Esophagus (tissue), 2 donors: Measurements from ENCODE around the gene ARSG. TPM values are rescaled to one million over a fixed set of nuclear protein-coding genes. Genes with fewer than 3 reads are reported as not detected.

Experiments used
- H3K27ac ChIP-seq, 2 donors: one replicate each; pipeline ENCODE4 v1.5.1; 2013; ENCODE audit warnings: low read depth in 2 of 2, mild to moderate bottlenecking in 2 of 2, inconsistent platforms in 1 of 2, low read length in 1 of 2, moderate library complexity in 1 of 2
- H3K27me3 ChIP-seq, 2 donors: one replicate each; pipeline ENCODE4 v1.6.1; 2013; ENCODE audit warnings: low read length in 2 of 2, control low read depth in 1 of 2, mild to moderate bottlenecking in 1 of 2; ENCODE audit not compliant: insufficient read depth in 2 of 2, control insufficient read depth in 1 of 2
- H3K36me3 ChIP-seq, 2 donors: one replicate each; pipeline ENCODE4 v1.6.1; 2013; ENCODE audit warnings: low read length in 1 of 2; ENCODE audit not compliant: control insufficient read depth in 2 of 2, insufficient read depth in 2 of 2
- H3K4me1 ChIP-seq, 2 donors: one replicate each; pipeline ENCODE4 v1.6.1; 2013; ENCODE audit warnings: low read length in 1 of 2; ENCODE audit not compliant: control insufficient read depth in 2 of 2, insufficient read depth in 2 of 2
- H3K4me3 ChIP-seq, 2 donors: one replicate each; pipeline ENCODE4 v1.5.1; 2013; ENCODE audit warnings: low read length in 2 of 2, mild to moderate bottlenecking in 2 of 2, low read depth in 1 of 2, moderate library complexity in 1 of 2
- H3K9me3 ChIP-seq, 2 donors: one replicate each; pipeline ENCODE4 v1.6.1; 2013; ENCODE audit warnings: mild to moderate bottlenecking in 2 of 2, low read depth in 1 of 2, low read length in 1 of 2, moderate library complexity in 1 of 2; ENCODE audit not compliant: control insufficient read depth in 2 of 2, insufficient read depth in 1 of 2
- WGBS, 2 donors: extraction: QIAGEN DNeasy Blood & Tissue Kit; methylation state at CpG; one replicate each; pipeline ENCODE4 v1.1.7; 2013; 5-methylcytosine and 5-hydroxymethylcytosine counted together
- polyA plus RNA-seq, 2 donors: library from polyadenylated mRNA; stranded (reverse); fragments of 200-250 nt; gene quantifications; one replicate each; pipeline ENCODE4 v1.2.3, GENCODE V29; 2013
- donor health status: healthy with polysubstance abuse.
- donor health status: Bipolar disorder and iron deficiency.

ARSG gene
- polyA plus RNA-seq, 2 donors, result 2.8 to 3.5 TPM

DNA sequence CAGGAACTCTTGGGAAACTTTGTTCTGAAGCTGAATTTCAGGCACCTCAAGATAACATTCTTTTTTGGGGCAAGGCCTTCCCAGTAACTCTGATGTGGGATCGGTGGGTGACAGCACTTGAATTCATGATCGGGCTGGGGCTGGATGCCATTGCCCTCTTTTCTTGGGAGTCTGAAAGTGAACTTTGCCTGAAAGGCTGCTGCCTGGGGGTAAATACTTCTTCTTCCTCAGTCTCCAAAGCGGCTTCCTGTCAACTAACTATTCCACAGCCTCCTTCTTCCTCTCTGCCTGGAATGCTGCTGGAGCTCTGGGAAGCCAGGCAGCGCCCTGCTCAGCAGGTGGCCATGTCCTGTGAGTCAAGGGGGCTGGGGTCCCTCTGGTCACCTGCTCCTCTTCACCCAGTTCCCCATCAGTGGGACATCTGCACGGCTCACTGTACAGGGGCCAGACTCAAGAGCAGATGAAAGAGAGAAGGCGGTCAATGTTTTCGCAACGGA, 86.5 kb downstream of the ARSG start:
- H3K9me3 ChIP-seq, result no peaks in the 10 kb centered on the region
- no peak overlapping the region for H3K4me3 ChIP-seq
- no peaks in the 10 kb centered on the region for H3K27me3 ChIP-seq
- no peaks in the 10 kb centered on the region for H3K36me3 ChIP-seq
- peaks cover 0 to 2% of the 10 kb centered on the region in 2 donors for H3K4me1 ChIP-seq
- WGBS, 2 donors, result 64 to 74% methylated on average over 8 of the region's 8 CpGs
- peak overlapping the region; percentile 85 to 90 for H3K27ac ChIP-seq

DNA sequence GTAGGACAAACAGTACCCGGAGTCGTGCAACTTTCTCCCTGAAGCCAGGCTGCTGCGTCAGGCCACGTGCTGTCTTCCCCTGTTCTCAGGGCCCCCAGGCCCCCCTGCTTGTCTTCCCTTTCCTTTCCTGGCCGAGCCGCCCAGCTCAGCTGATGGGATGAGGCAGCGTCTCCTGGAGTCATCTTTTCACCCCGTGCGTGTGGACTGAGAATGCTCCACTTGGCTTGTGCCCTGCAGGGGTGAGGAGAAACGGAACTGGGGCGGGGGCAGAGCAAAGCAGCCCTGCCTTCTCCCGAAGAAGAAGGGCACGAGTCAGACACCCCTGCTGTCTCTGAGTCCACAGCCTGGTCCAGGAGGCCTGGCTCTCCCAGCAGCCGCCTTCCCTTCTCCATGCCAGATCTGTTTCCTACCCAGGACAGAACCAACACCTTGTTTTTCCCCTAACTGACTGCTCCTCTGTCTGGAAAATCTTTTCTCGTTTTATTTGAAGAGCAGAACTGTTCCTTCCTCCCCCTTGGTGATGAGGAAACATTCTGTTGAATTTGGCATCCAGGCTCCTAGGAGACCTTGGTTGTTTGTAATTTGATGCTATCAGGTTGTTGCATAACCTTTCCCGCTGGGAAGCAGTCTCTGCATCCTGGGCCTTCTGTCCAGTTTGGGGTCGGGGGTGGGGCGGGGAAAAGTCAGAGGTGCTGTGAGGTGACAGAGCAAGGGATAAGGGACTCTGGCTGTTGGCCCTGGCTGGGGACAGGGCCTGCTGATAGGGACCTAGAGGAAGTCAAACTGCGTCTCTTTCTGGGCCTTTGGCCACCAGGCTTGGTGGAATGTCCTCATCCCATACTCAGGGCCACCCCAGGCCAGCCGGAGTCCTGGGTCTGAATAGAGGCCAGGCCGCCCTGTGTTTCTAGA, 87.2 kb downstream of the ARSG start:
- whole genome bisulfite sequencing, 2 donors, result 38 to 46% methylated on average over 21 of the region's 21 CpGs
- no peaks in the 10 kb centered on the region for H3K9me3 ChIP-seq
- peak overlapping the region; percentile 85 to 90 for H3K27ac ChIP-seq
- no peaks in the 10 kb centered on the region for H3K36me3 ChIP-seq
- no peaks in the 10 kb centered on the region for H3K27me3 ChIP-seq
- no peak overlapping the region for H3K4me3 ChIP-seq
- H3K4me1 ChIP-seq, result peaks cover 0 to 2% of the 10 kb centered on the region in 2 donors

DNA sequence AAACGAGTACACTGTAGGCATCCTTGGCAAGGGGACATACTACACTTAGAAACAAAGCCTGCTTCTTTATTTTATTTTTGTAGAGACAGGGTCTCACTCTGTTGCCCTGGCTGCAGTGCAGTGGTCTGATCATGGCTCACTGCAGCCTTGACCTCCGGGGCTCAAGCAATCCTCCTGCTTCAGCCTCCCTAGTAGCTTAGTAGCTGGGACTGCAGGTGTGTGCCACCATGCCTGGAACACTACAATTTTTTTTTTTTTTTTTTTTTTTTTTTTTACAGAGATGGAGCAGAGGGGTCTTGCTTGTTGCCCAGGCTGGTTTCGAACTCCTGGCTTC, 87.8 kb downstream of the ARSG start:
- no peaks in the 10 kb centered on the region for H3K27me3 ChIP-seq
- H3K4me1 ChIP-seq, result peaks cover 0 to 2% of the 10 kb centered on the region in 2 donors
- peak overlapping the region; percentile 85 for H3K27ac ChIP-seq
- H3K4me3 ChIP-seq, result no peak overlapping the region
- H3K9me3 ChIP-seq, result no peaks in the 10 kb centered on the region
- 83% methylated on average over 3 of the region's 3 CpGs for WGBS, 2 donors
- H3K36me3 ChIP-seq, result no peaks in the 10 kb centered on the region

DNA sequence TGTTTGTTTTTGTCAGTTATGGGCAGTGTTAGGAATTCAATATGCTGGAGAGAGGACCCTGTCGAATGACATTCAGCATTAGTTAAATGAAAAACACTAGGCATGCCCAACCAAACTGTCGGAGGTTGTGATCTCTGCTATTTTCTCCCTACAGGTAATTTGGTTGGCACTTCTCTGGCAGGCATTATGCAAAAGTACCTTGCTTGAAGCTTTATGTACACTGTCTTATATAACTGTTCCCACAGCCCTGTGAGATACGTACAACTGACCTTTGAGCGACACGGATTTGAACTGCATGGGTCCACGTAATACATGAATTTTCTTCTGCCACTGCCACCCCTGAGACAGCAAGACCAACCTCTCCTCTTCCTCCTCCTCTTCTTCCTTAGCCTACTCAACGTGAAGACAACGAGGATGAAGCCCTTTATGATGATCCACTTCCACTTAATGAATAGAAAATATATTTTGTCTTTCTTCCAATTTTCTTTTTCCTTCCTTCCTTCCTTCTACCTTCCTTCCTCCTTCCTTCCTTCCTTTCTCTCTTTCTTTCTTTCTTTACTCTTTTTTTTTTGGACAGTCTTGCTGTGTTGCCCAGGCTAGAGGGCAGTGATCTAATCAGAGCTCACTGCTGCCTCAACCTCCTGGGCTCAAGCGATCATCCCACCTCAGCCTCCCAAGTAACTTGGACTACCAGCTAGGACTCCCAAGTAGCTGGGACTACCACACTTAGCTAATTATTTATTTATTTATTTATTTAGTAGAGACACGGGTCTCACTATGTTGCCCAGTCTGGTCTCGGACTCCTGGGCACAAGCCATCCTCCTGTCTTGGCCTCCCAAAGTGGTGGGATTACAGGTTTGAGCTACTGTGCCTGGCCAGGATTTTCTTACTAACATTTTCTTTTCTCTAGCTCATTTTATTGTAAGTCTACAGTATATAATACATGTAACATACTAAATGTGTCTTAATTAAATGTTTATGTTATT, 88.7 kb downstream of the ARSG start:
- WGBS, 2 donors, result 88 to 92% methylated on average over 11 of the region's 11 CpGs

DNA sequence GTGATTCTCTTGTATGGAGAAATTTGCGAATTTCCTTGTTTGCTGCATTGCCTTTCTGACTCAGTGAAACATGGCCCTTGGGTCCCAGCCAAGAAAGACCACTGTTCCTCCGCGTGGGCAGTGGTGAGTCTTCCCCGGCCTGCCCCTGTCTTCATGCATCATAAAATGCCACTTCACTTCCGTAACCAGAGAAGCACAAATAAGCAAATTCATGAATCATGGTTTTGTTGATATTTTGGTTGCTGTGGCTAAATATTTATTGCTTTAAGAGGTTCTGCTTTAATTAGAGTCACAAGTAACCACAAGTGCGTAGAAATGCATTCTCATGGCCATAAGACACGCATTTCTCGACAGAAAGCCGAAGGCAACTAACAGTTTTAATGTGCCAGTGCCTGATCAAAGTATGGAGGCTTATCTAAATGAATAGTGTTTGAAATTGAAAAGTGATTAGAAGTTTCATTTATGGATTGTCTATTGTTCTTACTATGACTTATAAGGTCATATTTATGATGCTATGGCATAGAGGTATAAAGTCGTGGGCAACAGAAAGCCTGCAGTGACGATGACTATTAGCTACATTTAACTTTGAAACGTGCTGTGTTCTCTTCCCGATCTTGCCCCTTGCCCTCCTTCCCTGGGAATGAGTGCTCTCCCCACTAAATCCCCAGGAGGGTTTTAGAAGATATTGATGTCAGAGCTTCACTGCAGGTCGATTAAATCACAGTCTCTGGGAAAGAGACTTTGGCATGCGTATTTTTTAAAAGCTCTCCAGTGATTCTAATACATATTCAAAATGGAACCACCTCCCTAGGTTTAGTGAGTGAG, 90.0 kb downstream of the ARSG start:
- Histone ChIP-seq H3K27me3 (no peaks in the 10 kb centered on the region), H3K36me3 (no peaks in the 10 kb centered on the region), H3K27ac (no peak overlapping the region), H3K9me3 (no peaks in the 10 kb centered on the region), H3K4me1 (peaks cover 0 to 2% of the 10 kb centered on the region in 2 donors), H3K4me3 (no peak overlapping the region)
- WGBS, 2 donors, result 74 to 78% methylated on average over 15 of the region's 15 CpGs

More for the DNA sequence above, 88.7 kb downstream of the ARSG start:
- H3K4me3 ChIP-seq, result no peak overlapping the region
- no peaks in the 10 kb centered on the region for H3K36me3 ChIP-seq
- no peaks in the 10 kb centered on the region for H3K27me3 ChIP-seq
- H3K4me1 ChIP-seq, result peaks cover 0 to 2% of the 10 kb centered on the region in 2 donors
- H3K9me3 ChIP-seq, result no peaks in the 10 kb centered on the region
- H3K27ac ChIP-seq, result peak overlapping the region in 1 of 2 donors; percentile 4

DNA sequence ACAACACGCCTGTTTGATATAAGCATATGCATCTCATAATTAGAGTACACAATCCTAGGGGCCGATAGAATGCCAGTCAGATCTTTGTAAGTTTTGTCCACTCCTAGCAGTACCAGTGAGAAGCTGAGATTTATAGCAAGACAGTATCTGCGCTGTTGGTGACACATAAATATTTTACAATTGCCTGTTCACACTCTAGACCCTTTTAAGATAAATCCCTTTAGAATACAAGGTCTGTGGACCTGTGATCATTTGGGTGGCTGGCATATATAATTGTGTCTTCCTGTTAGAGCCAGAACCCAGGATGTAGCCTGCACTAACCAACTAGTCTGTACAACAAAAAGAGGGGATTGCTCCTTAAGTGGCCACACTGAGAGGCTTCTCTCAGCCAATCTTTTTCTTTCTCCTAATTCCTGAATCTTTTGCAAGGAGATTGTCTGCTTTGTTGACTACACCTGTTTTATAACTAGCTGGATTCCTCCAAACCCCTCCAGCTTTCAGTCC, 91.3 kb downstream of the ARSG start:
- Histone ChIP-seq H3K9me3 (no peaks in the 10 kb centered on the region), H3K36me3 (no peaks in the 10 kb centered on the region), H3K4me1 (no peaks in the 10 kb centered on the region), H3K27ac (no peak overlapping the region), H3K4me3 (no peak overlapping the region), H3K27me3 (no peaks in the 10 kb centered on the region)
- WGBS, 2 donors, result 89 to 91% methylated on average over 3 of the region's 3 CpGs

DNA sequence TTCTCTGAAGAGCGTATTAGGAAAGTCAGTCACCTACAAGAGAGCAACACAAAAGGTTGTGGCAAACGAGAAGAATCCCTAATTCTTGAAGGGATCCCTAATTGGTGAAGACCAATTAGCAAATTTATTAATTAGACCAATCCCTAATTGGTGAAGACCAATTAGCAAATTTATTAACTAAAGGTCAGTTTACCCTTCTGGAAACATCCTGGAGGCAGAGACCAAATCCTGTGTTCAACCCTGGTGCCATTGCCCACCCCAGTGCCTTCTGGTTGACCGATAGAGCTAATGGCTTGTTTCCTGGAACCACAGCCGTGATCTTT, 91.8 kb downstream of the ARSG start:
- Histone ChIP-seq H3K4me3 (no peak overlapping the region), H3K27ac (no peak overlapping the region), H3K4me1 (no peaks in the 10 kb centered on the region), H3K9me3 (no peaks in the 10 kb centered on the region), H3K36me3 (no peaks in the 10 kb centered on the region), H3K27me3 (no peaks in the 10 kb centered on the region)
- 78 to 88% methylated on average over 4 of the region's 4 CpGs for WGBS, 2 donors

DNA sequence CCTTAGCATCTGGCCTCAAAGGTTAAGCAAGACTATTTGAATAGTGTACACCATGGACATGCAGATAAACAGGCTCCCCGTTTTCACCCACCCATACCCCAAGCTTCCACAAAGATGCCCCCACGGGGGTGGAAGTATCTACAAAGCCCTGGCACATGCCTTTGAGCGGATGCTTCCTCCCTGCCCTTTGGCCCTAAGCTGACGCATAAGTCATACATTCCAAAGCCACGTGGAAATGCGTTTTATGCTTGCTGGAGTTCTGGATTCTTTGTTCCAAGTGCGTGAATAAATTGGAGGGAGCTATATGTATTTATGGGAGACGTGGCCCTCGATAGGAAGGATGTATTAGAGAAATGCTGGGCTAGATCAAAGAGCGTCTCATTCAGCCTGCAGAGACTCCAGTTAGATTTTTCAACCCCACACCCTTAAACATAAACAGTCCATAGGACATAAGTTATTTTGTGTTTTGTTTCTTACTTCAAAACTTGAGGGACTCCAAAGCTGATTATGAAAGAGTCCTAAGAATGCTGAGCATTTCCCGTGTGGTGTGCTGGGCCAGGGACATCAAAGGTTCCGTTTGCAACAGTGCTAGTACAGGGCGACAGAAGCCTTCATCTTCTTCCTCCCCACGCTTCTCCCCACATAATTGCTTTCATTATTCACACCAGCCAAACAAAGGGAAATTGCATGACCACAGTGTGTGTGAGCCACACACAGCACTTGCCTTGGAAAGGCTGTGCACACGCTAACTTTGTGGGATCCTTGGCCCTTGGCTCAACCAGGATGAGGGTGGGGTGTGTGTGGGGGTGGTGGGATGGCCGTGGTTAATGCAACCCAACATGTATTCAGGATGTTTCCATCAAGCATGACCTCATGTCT, 92.4 kb downstream of the ARSG start:
- Histone ChIP-seq H3K9me3 (no peaks in the 10 kb centered on the region), H3K4me3 (no peak overlapping the region), H3K27me3 (no peaks in the 10 kb centered on the region), H3K27ac (peak overlapping the region in 1 of 2 donors; percentile 36), H3K4me1 (no peaks in the 10 kb centered on the region), H3K36me3 (no peaks in the 10 kb centered on the region)
- whole genome bisulfite sequencing, 2 donors, result 53 to 56% methylated on average over 16 of the region's 16 CpGs
